Activated naive CD8-positive, alpha-beta T cell (primary cell): ENCODE results near the gene YBX2.
A peak's percentile ranks its signal among the peaks of the same experiment; 100 is the strongest.

Experiments
- H3K27ac Mint-ChIP-seq: one replicate; pipeline ENCODE4 v1.8.0; 2021; ENCODE audit warnings: mixed read lengths
- H3K27me3 Mint-ChIP-seq: one replicate; pipeline ENCODE4 v1.8.0; 2021; ENCODE audit warnings: mixed read lengths
- H3K36me3 Mint-ChIP-seq: one replicate; pipeline ENCODE4 v1.8.0; 2021; ENCODE audit warnings: mixed read lengths
- H3K4me1 Mint-ChIP-seq: one replicate; pipeline ENCODE4 v1.8.0; 2021; ENCODE audit warnings: low read depth, mixed read lengths
- H3K4me3 Mint-ChIP-seq: one replicate; pipeline ENCODE4 v1.8.0; 2021; ENCODE audit warnings: mild to moderate bottlenecking, mixed read lengths
- H3K9me3 Mint-ChIP-seq: one replicate; pipeline ENCODE4 v1.8.0; 2021; ENCODE audit warnings: low read depth, mixed read lengths

The YBX2 gene

GRCh38 chr17:7328009-7328408 lies 33.6 kb upstream of the YBX2 start:
- no peaks in the 10 kb centered on the region for H3K9me3 Mint-ChIP-seq
- H3K27ac Mint-ChIP-seq, result peak overlapping the region; percentile 93
- H3K4me3 Mint-ChIP-seq, result peak overlapping the region; percentile 90
- peaks cover 2% of the 10 kb centered on the region for H3K36me3 Mint-ChIP-seq
- H3K27me3 Mint-ChIP-seq, result no peaks in the 10 kb centered on the region
- peaks cover 39% of the 10 kb centered on the region for H3K4me1 Mint-ChIP-seq

GRCh38 chr17:7327501-7327900 lies 33.1 kb upstream of the YBX2 start:
- Mint-ChIP-seq H3K9me3 (no peaks in the 10 kb centered on the region), H3K4me3 (peak overlapping the region; percentile 35), H3K4me1 (peaks cover 35% of the 10 kb centered on the region), H3K27me3 (no peaks in the 10 kb centered on the region), H3K36me3 (peaks cover 2% of the 10 kb centered on the region), H3K27ac (peak overlapping the region; percentile 68)

GRCh38 chr17:7327056-7327455 lies 32.6 kb upstream of the YBX2 start:
- Mint-ChIP-seq H3K36me3 (peaks cover 2% of the 10 kb centered on the region), H3K27me3 (no peaks in the 10 kb centered on the region), H3K4me3 (no peak overlapping the region), H3K4me1 (peaks cover 31% of the 10 kb centered on the region), H3K9me3 (no peaks in the 10 kb centered on the region), H3K27ac (no peak overlapping the region)

- Mint-ChIP-seq H3K27me3 (no peaks in the 10 kb centered on the region), H3K36me3 (peaks cover 4% of the 10 kb centered on the region), H3K4me3 (no peak overlapping the region), H3K27ac (no peak overlapping the region), H3K4me1 (peaks cover 31% of the 10 kb centered on the region), H3K9me3 (no peaks in the 10 kb centered on the region)
Measured at GRCh38 chr17:7326186-7326585, 31.7 kb upstream of the YBX2 start.

- Mint-ChIP-seq H3K4me3 (no peak overlapping the region), H3K9me3 (no peaks in the 10 kb centered on the region), H3K4me1 (peaks cover 25% of the 10 kb centered on the region), H3K36me3 (peaks cover 4% of the 10 kb centered on the region), H3K27ac (no peak overlapping the region), H3K27me3 (no peaks in the 10 kb centered on the region)
Measured at GRCh38 chr17:7325031-7325528, 30.6 kb upstream of the YBX2 start.

- Mint-ChIP-seq H3K9me3 (no peaks in the 10 kb centered on the region), H3K4me3 (no peak overlapping the region), H3K27ac (no peak overlapping the region), H3K4me1 (peaks cover 19% of the 10 kb centered on the region), H3K27me3 (no peaks in the 10 kb centered on the region), H3K36me3 (peaks cover 4% of the 10 kb centered on the region)
Measured at GRCh38 chr17:7324438-7324779, 30.0 kb upstream of the YBX2 start.

GRCh38 chr17:7323731-7324437 lies 29.4 kb upstream of the YBX2 start:
- H3K4me1 Mint-ChIP-seq, result peaks cover 19% of the 10 kb centered on the region
- no peaks in the 10 kb centered on the region for H3K27me3 Mint-ChIP-seq
- H3K36me3 Mint-ChIP-seq, result peaks cover 4% of the 10 kb centered on the region
- H3K4me3 Mint-ChIP-seq, result no peak overlapping the region
- no peak overlapping the region for H3K27ac Mint-ChIP-seq
- H3K9me3 Mint-ChIP-seq, result no peaks in the 10 kb centered on the region

GRCh38 chr17:7322520-7323194 lies 28.2 kb upstream of the YBX2 start:
- no peak overlapping the region for H3K27ac Mint-ChIP-seq
- H3K27me3 Mint-ChIP-seq, result no peaks in the 10 kb centered on the region
- no peak overlapping the region for H3K4me3 Mint-ChIP-seq
- peaks cover 7% of the 10 kb centered on the region for H3K4me1 Mint-ChIP-seq
- peaks cover 2% of the 10 kb centered on the region for H3K36me3 Mint-ChIP-seq
- H3K9me3 Mint-ChIP-seq, result no peaks in the 10 kb centered on the region

- Mint-ChIP-seq H3K27me3 (no peaks in the 10 kb centered on the region), H3K27ac (no peak overlapping the region), H3K36me3 (peaks cover 2% of the 10 kb centered on the region), H3K4me3 (no peak overlapping the region), H3K4me1 (peaks cover 5% of the 10 kb centered on the region), H3K9me3 (no peaks in the 10 kb centered on the region)
Measured at GRCh38 chr17:7321466-7321865, 27.0 kb upstream of the YBX2 start.

GRCh38 chr17:7318121-7318860 lies 23.9 kb upstream of the YBX2 start:
- Mint-ChIP-seq H3K27ac (peak overlapping the region; percentile 46), H3K36me3 (peaks cover 2% of the 10 kb centered on the region), H3K4me1 (peaks cover 17% of the 10 kb centered on the region), H3K27me3 (no peaks in the 10 kb centered on the region), H3K9me3 (no peaks in the 10 kb centered on the region), H3K4me3 (no peak overlapping the region)

- peaks cover 27% of the 10 kb centered on the region for H3K4me1 Mint-ChIP-seq
- H3K27ac Mint-ChIP-seq, result no peak overlapping the region
- no peaks in the 10 kb centered on the region for H3K27me3 Mint-ChIP-seq
- peaks cover 4% of the 10 kb centered on the region for H3K36me3 Mint-ChIP-seq
- no peaks in the 10 kb centered on the region for H3K9me3 Mint-ChIP-seq
- H3K4me3 Mint-ChIP-seq, result no peak overlapping the region
Measured at GRCh38 chr17:7317161-7317803, 22.8 kb upstream of the YBX2 start.

GRCh38 chr17:7315570-7316235 lies 21.3 kb upstream of the YBX2 start:
- Mint-ChIP-seq H3K9me3 (no peaks in the 10 kb centered on the region), H3K27ac (peak overlapping the region; percentile 82), H3K36me3 (peaks cover 7% of the 10 kb centered on the region), H3K4me3 (peak overlapping the region; percentile 85), H3K4me1 (peaks cover 38% of the 10 kb centered on the region), H3K27me3 (no peaks in the 10 kb centered on the region)

- H3K36me3 Mint-ChIP-seq, result peaks cover 14% of the 10 kb centered on the region
- H3K4me1 Mint-ChIP-seq, result peaks cover 45% of the 10 kb centered on the region
- peak within 1 kb of the TSS; percentile 92 for H3K27ac Mint-ChIP-seq
- peak within 1 kb of the TSS; percentile 95 for H3K4me3 Mint-ChIP-seq
- no peaks in the 10 kb centered on the region for H3K9me3 Mint-ChIP-seq
- H3K27me3 Mint-ChIP-seq, result no peaks in the 10 kb centered on the region
Measured at GRCh38 chr17:7314719-7315569, 20.5 kb upstream of the YBX2 start, which contains the start of gene GPS2. Gene GPS2 (minus strand): TSS chr17:7315360. CDS start chr17:7315052, 308 bp downstream.
